ENCODE results near the gene SMTN.
"Not testable (repeated sequence)": the region's sequence is repeated elsewhere in the genome, so short reads cannot be mapped to it uniquely, and the experiment has no call there.

SMTN gene

GRCh38 chr22:31073545-31074145 lies 7.5 kb upstream of the SMTN start:
- not testable (repeated sequence) for DNase-seq

DNA sequence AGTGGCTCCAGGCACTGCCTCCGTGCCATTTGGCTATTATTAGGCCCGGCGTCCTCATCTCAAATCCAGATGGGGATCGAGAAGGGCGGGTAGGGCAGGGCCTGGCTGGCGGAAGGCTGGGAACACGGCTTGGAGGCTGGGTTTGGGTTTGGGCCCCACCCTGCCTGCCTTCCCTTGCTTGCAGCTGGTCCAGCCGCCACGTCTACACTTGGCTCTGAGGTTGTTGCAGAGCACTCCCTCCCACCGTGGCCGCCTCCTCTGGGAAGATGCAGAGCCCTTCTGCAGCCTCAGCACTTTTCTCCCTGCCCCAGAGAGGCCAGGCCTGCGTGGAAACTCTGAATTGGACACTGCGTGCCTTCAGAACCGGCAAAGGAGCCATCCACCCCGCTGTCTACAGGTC lies 5.2 kb upstream of the SMTN start:
- no peak for DNase-seq

DNA sequence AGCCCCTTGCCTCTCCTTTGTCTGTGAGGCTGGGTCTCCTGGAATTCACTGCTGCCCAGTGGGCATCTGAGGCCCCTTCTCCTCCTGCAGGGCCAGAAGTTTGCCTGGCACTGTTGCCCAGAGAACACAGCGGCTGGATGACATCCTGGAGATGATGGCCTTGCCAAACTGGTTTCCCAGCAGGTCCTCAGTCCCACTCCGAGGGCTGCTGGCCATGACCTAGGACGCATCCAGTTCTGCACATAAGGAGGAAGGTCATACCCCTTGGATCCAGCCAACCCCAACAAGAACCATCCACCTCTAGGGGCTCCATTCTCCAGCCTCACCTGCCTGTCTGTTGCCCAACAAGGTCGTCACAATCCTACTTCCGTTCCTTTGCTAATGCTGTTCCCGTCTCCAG lies 3.4 kb upstream of the SMTN start:
- no peak for DNase-seq

GRCh38 chr22:31078389-31078788 lies 2.7 kb upstream of the SMTN start:
- not testable (repeated sequence) for DNase-seq

GRCh38 chr22:31079095-31079642 lies 1.9 kb upstream of the SMTN start:
- no peak for DNase-seq

DNA sequence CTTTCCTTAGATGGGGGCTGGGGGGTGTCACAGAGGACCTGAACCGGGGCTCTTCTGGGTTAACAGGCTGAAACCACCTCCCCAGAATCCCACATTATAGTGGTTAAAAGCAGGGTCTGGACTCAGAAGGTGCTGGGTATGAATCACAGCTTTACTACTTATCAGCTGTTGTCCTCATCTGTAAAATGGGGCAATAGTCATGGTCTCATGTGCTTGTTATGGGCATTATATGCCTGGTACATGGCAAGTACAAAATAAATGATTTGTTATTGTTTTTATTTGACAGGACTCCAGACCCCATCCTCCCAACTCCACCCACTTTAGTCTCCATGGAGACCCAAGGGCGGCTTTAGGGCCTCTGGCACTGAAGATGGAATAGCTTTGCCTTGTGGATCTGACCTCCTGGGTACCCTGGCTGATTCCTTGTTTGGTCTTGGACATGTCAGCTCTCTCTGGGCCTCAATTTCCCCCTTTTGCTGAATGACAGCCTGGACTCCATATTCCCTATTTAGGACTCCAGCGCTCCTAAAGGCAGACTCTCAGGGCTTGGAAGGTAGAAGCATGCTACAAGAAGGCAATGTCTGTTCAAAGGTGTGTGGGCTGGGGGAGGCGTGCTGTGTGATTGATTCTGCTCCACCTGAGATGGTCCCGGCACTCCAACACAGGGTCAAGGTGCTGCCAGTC lies 812 bp upstream of the SMTN start:
- no peak for DNase-seq

- no peak for DNase-seq
Observed at GRCh38 chr22:31081963-31082605, 966 bp downstream of the SMTN start.

DNA sequence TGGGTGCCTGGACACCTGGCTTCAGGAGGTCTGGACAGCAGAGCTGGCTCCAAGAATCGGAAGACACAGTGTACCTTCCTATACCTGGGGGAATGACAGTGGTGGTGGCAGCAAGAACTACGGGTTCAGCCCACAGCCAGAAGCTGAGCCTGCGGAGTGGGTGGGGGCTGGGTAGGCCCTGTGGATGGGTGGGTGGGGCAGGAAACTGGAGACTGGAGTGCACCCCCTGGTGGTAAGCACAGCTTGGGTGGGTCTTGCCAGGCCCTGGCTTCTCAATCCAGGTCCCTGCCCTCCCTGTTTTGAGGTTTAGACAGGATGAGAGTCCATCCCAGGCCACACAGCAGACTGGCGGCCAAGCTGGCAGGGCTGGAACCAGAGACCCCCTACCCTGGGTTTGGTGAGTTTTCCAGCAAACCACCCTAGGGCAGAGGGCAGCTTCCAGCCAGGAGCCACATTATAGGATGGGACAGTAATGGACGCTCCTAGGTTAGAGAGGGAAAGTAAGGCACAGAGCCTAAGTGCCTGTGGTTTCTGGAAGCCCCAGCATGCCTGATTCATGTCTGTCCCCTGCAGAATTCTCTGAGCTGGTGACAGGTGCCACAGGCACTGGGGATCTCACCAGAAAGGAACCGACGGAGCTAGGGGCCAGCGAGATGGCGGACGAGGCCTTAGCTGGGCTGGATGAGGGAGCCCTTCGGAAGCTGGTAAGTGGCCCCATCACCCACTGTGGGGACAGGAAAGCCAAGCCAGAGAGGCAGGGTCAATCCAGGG lies 1.7 kb downstream of the SMTN start:
- DNase-seq, result peak; percentile 49

GRCh38 chr22:31083377-31083768 lies 2.3 kb downstream of the SMTN start:
- no peak for DNase-seq

DNA sequence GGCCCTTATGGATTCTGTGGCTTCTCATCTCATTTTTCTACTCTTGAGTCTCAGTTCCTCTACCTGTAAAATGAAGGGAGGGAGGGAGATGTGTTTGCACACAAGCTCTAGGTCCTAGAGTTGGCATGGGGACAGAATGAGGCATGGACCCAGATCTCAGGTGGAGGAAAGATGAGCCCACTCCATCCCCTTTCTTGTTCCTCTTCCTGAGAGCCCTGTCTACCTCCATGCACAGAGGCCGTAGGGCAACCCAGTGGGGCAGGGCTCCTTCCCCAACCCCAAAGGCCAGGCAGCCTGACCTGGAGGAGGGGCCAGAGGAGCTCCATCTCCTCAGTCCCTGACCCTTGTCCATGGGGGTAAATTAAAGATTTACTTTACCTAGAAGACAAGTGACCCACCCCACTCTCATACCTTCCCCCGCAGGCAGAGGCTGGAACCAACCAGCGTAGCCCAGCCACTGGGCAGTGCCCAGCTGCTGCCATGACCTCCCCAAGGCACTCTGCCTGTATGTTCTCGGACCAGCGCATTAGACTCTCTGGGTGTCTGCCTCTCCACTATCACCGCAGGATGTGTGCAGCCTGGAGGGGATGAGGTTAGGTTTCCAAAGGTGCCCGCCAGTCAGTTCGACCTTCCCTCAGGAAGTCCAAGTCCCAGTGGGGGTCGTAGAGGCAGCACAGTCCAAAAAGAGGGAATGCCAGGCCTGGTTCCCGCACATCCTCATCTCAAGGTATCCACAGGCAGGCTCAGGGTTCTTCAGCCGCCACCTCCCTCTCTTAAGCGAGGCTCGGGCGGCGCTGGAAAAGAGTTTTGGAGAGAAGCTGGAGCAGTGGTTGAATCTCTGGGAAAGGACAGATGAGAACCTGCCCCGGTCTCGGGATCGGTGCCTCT lies 3.0 kb downstream of the SMTN start:
- no peak for DNase-seq

DNA sequence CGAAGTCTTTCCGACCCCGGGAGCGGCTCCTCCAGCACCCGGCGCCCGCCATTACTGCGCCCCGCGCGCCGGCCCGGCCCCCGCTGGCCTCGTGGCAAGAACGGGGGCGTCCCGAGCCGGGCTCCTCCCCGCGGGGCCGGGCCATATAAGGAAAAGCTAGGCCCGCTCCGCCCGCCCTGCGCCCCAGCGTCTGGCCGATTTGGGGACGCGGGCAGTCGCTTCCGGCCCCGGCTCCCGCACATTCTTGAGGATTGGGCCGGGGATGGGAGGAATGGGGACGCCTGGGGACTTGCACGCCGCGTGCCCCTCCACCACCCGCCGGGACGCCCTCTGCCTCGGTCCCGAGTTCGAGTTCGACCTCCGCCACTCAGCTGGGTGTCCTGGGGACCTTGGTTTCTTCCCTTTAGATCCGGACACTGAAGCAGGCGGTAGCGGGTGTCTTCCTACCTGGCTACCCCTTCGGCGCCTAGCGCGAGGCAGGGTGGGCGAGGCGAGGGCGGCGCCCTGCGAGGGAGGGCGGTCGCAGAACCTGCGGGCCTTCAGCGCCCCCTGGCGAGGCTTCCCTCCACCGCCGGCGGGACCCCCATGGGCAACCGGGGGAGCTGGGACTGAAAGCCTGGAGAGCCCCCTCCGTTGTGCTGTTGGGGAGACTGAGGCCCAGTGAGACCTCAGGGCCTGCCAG lies 3.8 kb downstream of the SMTN start:
- peak; percentile 85 for DNase-seq

- DNase-seq, result no peak
Observed at GRCh38 chr22:31085493-31085824, 4.3 kb downstream of the SMTN start.

DNA sequence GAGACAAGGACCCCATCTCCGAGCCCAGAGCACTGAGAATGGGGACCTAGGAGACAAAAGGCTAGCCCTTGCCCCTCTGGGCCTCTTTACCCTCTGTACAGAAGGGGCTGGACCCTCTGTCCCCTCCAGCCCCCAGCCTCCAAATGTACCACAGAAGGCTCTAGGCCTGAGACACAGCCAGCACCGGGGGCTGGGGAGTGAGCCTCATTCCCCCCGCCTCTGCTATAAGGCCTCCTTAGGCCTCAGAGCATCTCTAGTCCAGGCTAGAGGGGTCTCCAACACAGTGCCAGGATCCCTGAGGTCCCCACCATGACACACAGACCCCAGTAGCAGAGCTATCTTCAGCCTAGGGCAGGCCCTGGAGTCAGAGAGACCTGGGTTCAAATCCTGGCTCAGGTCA lies 4.8 kb downstream of the SMTN start:
- DNase-seq, result no peak

DNA sequence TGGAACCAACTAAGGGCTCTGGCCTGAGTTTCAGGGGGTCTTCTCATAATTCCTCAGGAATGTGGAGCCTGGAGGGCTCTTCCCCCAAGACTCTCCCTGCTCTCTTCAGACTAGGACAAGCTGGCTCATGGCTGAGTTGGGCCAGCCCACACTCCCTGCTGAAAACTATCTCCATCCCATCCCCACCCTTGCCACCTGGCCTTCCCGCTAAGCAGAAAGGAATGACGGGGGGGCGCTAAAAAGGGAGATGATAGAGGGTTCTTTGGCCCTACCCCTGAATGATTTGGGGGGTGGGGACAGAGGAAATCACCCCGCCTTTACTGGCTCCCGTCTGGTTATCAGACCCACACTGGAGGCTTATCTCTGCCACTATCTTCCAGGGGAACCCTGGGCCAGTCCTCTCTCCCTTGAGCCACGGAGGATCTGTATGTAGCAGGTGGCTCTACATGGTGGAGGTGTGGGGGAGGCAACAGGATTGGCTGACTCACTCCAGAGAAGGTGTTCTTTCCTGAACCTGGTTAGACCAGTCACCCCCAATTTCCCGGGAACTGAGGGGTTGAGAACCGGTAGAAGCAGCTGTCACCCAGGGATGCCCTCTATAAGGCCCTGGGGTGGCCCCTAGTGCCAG lies 5.7 kb downstream of the SMTN start:
- no peak for DNase-seq

GRCh38 chr22:31087744-31088215 lies 6.7 kb downstream of the SMTN start:
- no peak for DNase-seq

GRCh38 chr22:31088233-31088986 lies 7.3 kb downstream of the SMTN start:
- no peak for DNase-seq

DNA sequence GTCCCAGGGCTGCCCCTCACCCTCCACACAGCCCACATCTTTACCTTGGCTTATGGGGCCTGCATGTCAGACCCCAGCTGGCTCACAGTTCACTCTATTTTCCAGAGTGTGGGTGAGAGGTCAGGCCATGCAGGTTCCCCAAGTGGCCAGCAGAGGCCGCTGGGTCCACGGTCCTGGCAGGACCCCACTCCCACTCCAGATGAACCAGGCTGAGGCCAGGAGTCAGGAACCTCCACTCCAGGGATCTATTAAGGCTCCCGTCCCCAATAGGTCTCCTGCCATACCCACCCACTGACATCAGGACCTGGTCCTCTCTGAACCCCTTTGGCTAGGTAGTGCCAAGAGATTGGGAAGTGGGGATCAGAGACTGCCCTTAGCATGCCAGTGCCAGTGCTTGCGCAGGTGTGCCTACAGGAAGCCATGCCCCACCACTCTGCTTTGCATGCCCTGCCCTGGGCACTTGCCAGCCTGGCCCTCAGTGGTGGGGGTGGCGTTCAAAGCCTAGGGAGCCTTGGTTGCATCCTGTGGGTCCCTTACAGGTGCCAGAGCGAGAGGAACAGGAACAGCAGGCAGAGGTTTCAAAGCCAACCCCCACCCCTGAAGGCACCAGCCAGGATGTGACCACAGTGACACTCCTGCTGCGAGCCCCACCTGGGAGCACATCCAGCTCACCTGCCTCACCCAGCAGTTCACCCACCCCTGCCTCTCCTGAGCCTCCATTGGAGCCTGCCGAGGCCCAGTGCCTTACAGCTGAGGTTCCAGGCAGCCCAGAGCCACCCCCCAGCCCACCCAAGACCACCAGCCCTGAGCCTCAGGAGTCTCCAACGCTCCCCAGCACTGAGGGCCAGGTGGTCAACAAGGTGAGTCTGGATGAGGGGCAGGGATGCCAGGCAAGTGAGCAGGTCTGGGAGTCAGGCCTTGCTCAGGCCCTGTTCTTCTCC lies 8.3 kb downstream of the SMTN start:
- peak; percentile 55 for DNase-seq

DNA sequence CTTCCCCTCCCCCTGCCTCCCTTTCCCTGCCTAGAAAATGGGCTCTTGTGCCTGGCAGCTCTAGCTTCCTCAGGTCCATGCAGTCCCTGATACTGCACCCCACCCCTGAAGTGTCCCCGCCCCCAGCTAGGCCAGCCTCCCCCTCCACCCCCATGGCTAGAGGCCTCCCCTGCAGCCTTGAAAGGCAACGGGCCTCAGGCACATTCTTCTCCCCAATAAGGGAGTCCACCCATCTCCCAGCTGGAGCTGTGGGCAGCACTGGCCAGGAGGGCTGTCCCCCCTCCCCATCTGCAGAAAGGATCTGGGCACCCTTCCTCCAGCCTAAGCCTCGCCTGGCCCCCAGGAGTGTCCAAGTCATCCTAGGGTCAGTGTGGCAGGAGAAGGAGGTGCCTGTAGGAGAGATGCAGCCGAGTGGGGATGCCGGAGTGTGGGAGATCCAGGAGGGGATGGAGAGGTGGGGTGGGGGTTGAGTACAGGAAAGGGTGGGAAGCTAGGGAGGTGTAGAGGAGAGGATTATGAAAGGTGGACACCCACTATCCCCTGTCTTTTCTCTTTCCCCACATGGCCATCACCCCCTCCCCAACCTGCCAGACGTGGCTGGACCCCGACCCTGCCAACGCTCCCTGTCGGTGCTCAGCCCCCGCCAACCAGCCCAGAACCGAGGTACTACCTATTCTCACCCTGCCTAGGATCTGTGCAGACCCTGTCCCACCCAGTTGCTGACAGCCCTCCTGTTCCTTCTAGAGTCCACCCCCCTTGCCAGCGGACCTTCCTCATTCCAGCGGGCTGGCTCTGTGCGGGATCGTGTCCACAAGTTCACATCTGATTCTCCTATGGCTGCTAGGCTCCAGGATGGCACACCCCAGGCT lies 9.3 kb downstream of the SMTN start:
- DNase-seq, result no peak
